ENCODE measurements around the gene SNRPB. TPM values are rescaled to one million over a fixed set of nuclear protein-coding genes. Genes with fewer than 3 reads are reported as not detected.

The SNRPB gene
- total and polyA plus RNA-seq, 8 donors: 18.4 to 87.2 (median 48.1) TPM

- DNase-seq: no peak
- no peak for TF ChIP-seq CTCF (IDR thresholded peaks at IDR 0.05)
- intact Hi-C loops (cut with DNase I): no loop called here
These were observed 40.1 kb downstream of the SNRPB start for GRCh38 chr20:2430538-2430937.

GRCh38 chr20:2429051-2429450 is 41.5 kb downstream of the SNRPB start:
- FAIRE-seq (no peak), ATAC-seq (no peak), DNase-seq (no peak)
- WGBS, 2 donors: 71 to 84% methylated on average over 6 of the region's 6 CpGs
- Histone ChIP-seq H3K4me1 (no peaks in the 10 kb centered on the region), H3K9me3 (no peaks in the 10 kb centered on the region), H3K36me3 (no peaks in the 10 kb centered on the region), H3K27me3 (no peaks in the 10 kb centered on the region), H3K27ac (no peak overlapping the region), H3K4me3 (no peak overlapping the region)
- intact Hi-C loops (cut with DNase I): no loop called here
- no peak for TF ChIP-seq CTCF (IDR thresholded peaks at IDR 0.05)

More at GRCh38 chr20:2430538-2430937, 40.1 kb downstream of the SNRPB start:
- 58 to 63% methylated on average over 4 of the region's 4 CpGs for WGBS, 2 donors
- Histone ChIP-seq H3K4me1 (no peaks in the 10 kb centered on the region), H3K27me3 (no peaks in the 10 kb centered on the region), H3K9me3 (no peaks in the 10 kb centered on the region), H3K27ac (no peak overlapping the region), H3K4me3 (no peak overlapping the region), H3K36me3 (no peaks in the 10 kb centered on the region)
- ATAC-seq (no peak), FAIRE-seq (no peak)

- Histone ChIP-seq H3K4me3 (no peak overlapping the region), H3K4me1 (no peaks in the 10 kb centered on the region), H3K27ac (no peak overlapping the region), H3K36me3 (no peaks in the 10 kb centered on the region), H3K27me3 (no peaks in the 10 kb centered on the region), H3K9me3 (no peaks in the 10 kb centered on the region)
- FAIRE-seq: no peak
- intact Hi-C loops (cut with DNase I): no loop called here
- no peak for DNase-seq
- no peak for ATAC-seq
- WGBS, 2 donors: 60 to 62% methylated on average over 5 of the region's 5 CpGs
- no peak for TF ChIP-seq CTCF (IDR thresholded peaks at IDR 0.05)
These were observed 49.3 kb downstream of the SNRPB start for GRCh38 chr20:2421247-2421646.

- no peaks in the 10 kb centered on the region for H3K36me3 ChIP-seq
- no peak overlapping the region for H3K27ac ChIP-seq
- 40 to 54% methylated on average over 1 of the region's 1 CpG for WGBS, 2 donors
- intact Hi-C loops (cut with DNase I): no loop called here
- no peak overlapping the region for H3K4me3 ChIP-seq
- no peaks in the 10 kb centered on the region for H3K4me1 ChIP-seq
- ATAC-seq: no peak
- no peaks in the 10 kb centered on the region for H3K9me3 ChIP-seq
- no peak for FAIRE-seq
- H3K27me3 ChIP-seq: no peaks in the 10 kb centered on the region
- DNase-seq: no peak
- no peak for TF ChIP-seq CTCF (IDR thresholded peaks at IDR 0.05)
These were observed 50.1 kb downstream of the SNRPB start for GRCh38 chr20:2420510-2420909.

- ATAC-seq: no peak
- FAIRE-seq: no peak
These were observed 52.2 kb downstream of the SNRPB start for GRCh38 chr20:2418388-2418787.

More at GRCh38 chr20:2418388-2418787, 52.2 kb downstream of the SNRPB start:
- no peak for DNase-seq
- 18 to 25% methylated on average over 2 of the region's 2 CpGs for WGBS, 2 donors
- no peak overlapping the region for H3K4me3 ChIP-seq
- TF ChIP-seq CTCF (IDR thresholded peaks at IDR 0.05): no peak
- H3K9me3 ChIP-seq: no peaks in the 10 kb centered on the region
- no peak overlapping the region for H3K27ac ChIP-seq
- intact Hi-C loops (cut with DNase I): no loop called here
- no peaks in the 10 kb centered on the region for H3K27me3 ChIP-seq
- H3K36me3 ChIP-seq: no peaks in the 10 kb centered on the region
- H3K4me1 ChIP-seq: no peaks in the 10 kb centered on the region

All from pancreas (tissue), 10 donors.